Stimulated activated naive B cell treated with anti-CD40 and anti-IgM and Interleukin-4, amounts not matched to agents 10 μg/mL and 1 μg/mL and 100 μg/mL, for 72 hours (primary cell): ENCODE data around the gene PLCB2.

Experiments
- ATAC-seq, 2 donors: fragments of 150-1000 bp; cut with Tn5 transposase; replicated peaks; 2 replicates each; pipeline ENCODE4 v1.10.0; 2021; ENCODE audit warnings: moderate library complexity in 1 of 2
- DNase-seq: peaks from one replicate; pipeline ENCODE4 v3.0.0; 2021
- H3K27ac Mint-ChIP-seq: one replicate; pipeline ENCODE4 v1.8.0; 2022; ENCODE audit warnings: mild to moderate bottlenecking, mixed read lengths
- H3K27me3 Mint-ChIP-seq, 2 donors: one replicate each; pipeline ENCODE4 v1.8.0; 2022; ENCODE audit warnings: mixed read lengths in 2 of 2
- H3K36me3 Mint-ChIP-seq, 2 donors: one replicate each; pipeline ENCODE4 v1.8.0; 2022; ENCODE audit warnings: mixed read lengths in 2 of 2, mild to moderate bottlenecking in 1 of 2
- H3K4me1 Mint-ChIP-seq, 2 donors: one replicate each; pipeline ENCODE4 v1.8.0; 2022; ENCODE audit warnings: mixed read lengths in 2 of 2, mild to moderate bottlenecking in 1 of 2
- H3K4me3 Mint-ChIP-seq, 2 donors: one replicate each; pipeline ENCODE4 v1.8.0; 2022; ENCODE audit warnings: mild to moderate bottlenecking in 2 of 2, mixed read lengths in 2 of 2, moderate library complexity in 1 of 2
- H3K9me3 Mint-ChIP-seq, 2 donors: one replicate each; pipeline ENCODE4 v1.8.0; 2022; ENCODE audit warnings: mixed read lengths in 2 of 2, mild to moderate bottlenecking in 1 of 2

The PLCB2 gene

GRCh38 chr15:40264321-40265153, 43.2 kb downstream of the PLCB2 start:
- Mint-ChIP-seq H3K4me3 (no peak overlapping the region), H3K27ac (no peak overlapping the region), H3K9me3 (no peaks in the 10 kb centered on the region), H3K27me3 (no peaks in the 10 kb centered on the region), H3K36me3 (no peaks in the 10 kb centered on the region), H3K4me1 (no peaks in the 10 kb centered on the region)
- no peak for ATAC-seq
- no peak for DNase-seq

- ATAC-seq (no peak), DNase-seq (no peak)
- Mint-ChIP-seq H3K9me3 (no peaks in the 10 kb centered on the region), H3K27me3 (peaks cover 5 to 6% of the 10 kb centered on the region in 2 donors), H3K27ac (no peak overlapping the region), H3K36me3 (no peaks in the 10 kb centered on the region), H3K4me1 (no peaks in the 10 kb centered on the region), H3K4me3 (no peak overlapping the region)
These were observed 44.5 kb downstream of the PLCB2 start for GRCh38 chr15:40263024-40263754.

GRCh38 chr15:40259021-40259420, 48.7 kb downstream of the PLCB2 start:
- Mint-ChIP-seq H3K27me3 (peaks cover 8 to 18% of the 10 kb centered on the region in 2 donors), H3K36me3 (no peaks in the 10 kb centered on the region), H3K27ac (no peak overlapping the region), H3K4me3 (no peak overlapping the region), H3K9me3 (no peaks in the 10 kb centered on the region), H3K4me1 (no peaks in the 10 kb centered on the region)
- no peak for DNase-seq
- ATAC-seq: no peak

- H3K4me3 Mint-ChIP-seq: no peak overlapping the region
- peaks cover 13 to 23% of the 10 kb centered on the region in 2 donors for H3K27me3 Mint-ChIP-seq
- DNase-seq: no peak
- no peak for ATAC-seq
- no peaks in the 10 kb centered on the region for H3K36me3 Mint-ChIP-seq
- H3K27ac Mint-ChIP-seq: no peak overlapping the region
- H3K9me3 Mint-ChIP-seq: no peaks in the 10 kb centered on the region
- peaks cover 3 to 4% of the 10 kb centered on the region in 2 donors for H3K4me1 Mint-ChIP-seq
These were observed 49.2 kb downstream of the PLCB2 start for GRCh38 chr15:40258544-40258943.

- no peak for DNase-seq
- Mint-ChIP-seq H3K4me3 (no peak overlapping the region), H3K4me1 (peaks cover 8 to 11% of the 10 kb centered on the region in 2 donors), H3K9me3 (no peaks in the 10 kb centered on the region), H3K27ac (no peak overlapping the region), H3K27me3 (peaks cover 20 to 30% of the 10 kb centered on the region in 2 donors), H3K36me3 (no peaks in the 10 kb centered on the region)
- ATAC-seq: no peak
These were observed 49.9 kb downstream of the PLCB2 start for GRCh38 chr15:40257656-40258450.

GRCh38 chr15:40256638-40257235, 51.0 kb downstream of the PLCB2 start:
- DNase-seq: no peak
- Mint-ChIP-seq H3K4me1 (peaks cover 8 to 12% of the 10 kb centered on the region in 2 donors), H3K9me3 (no peaks in the 10 kb centered on the region), H3K4me3 (no peak overlapping the region), H3K36me3 (no peaks in the 10 kb centered on the region), H3K27ac (no peak overlapping the region), H3K27me3 (peaks cover 23 to 37% of the 10 kb centered on the region in 2 donors)
- no peak for ATAC-seq

GRCh38 chr15:40255033-40255432, 52.7 kb downstream of the PLCB2 start:
- no peak for ATAC-seq
- H3K4me1 Mint-ChIP-seq: peaks cover 8 to 12% of the 10 kb centered on the region in 2 donors
- no peak overlapping the region for H3K4me3 Mint-ChIP-seq
- DNase-seq: no peak
- no peaks in the 10 kb centered on the region for H3K9me3 Mint-ChIP-seq
- H3K36me3 Mint-ChIP-seq: no peaks in the 10 kb centered on the region
- peaks cover 35 to 50% of the 10 kb centered on the region in 2 donors for H3K27me3 Mint-ChIP-seq
- H3K27ac Mint-ChIP-seq: peak overlapping the region; percentile 47

- no peak for ATAC-seq
- Mint-ChIP-seq H3K36me3 (no peaks in the 10 kb centered on the region), H3K27me3 (peaks cover 38 to 53% of the 10 kb centered on the region in 2 donors), H3K27ac (no peak overlapping the region), H3K9me3 (no peaks in the 10 kb centered on the region), H3K4me3 (no peak overlapping the region), H3K4me1 (peaks cover 8 to 12% of the 10 kb centered on the region in 2 donors)
- DNase-seq: no peak
These were observed 53.3 kb downstream of the PLCB2 start for GRCh38 chr15:40254452-40254851.

GRCh38 chr15:40253167-40253790, 54.5 kb downstream of the PLCB2 start:
- ATAC-seq: peak; percentile 44 to 50
- Mint-ChIP-seq H3K9me3 (no peaks in the 10 kb centered on the region), H3K27me3 (peaks cover 32 to 49% of the 10 kb centered on the region in 2 donors), H3K27ac (peak overlapping the region; percentile 65), H3K36me3 (no peaks in the 10 kb centered on the region), H3K4me3 (peak overlapping the region; percentile 84 to 89), H3K4me1 (peaks cover 8 to 12% of the 10 kb centered on the region in 2 donors)
- DNase-seq: no peak

GRCh38 chr15:40252438-40253166, 55.1 kb downstream of the PLCB2 start:
- H3K27ac Mint-ChIP-seq: peak overlapping the region; percentile 65
- peak overlapping the region; percentile 84 to 89 for H3K4me3 Mint-ChIP-seq
- H3K9me3 Mint-ChIP-seq: no peaks in the 10 kb centered on the region
- peaks cover 8 to 12% of the 10 kb centered on the region in 2 donors for H3K4me1 Mint-ChIP-seq
- ATAC-seq (peak; percentile 64 to 68), DNase-seq (no peak)
- peaks cover 32 to 44% of the 10 kb centered on the region in 2 donors for H3K27me3 Mint-ChIP-seq
- H3K36me3 Mint-ChIP-seq: no peaks in the 10 kb centered on the region

- Mint-ChIP-seq H3K27me3 (peaks cover 32 to 44% of the 10 kb centered on the region in 2 donors), H3K36me3 (no peaks in the 10 kb centered on the region), H3K4me3 (peak overlapping the region; percentile 13 to 89), H3K9me3 (no peaks in the 10 kb centered on the region), H3K27ac (no peak overlapping the region), H3K4me1 (peaks cover 8 to 12% of the 10 kb centered on the region in 2 donors)
- no peak for DNase-seq
- ATAC-seq: no peak
These were observed 55.6 kb downstream of the PLCB2 start for GRCh38 chr15:40252141-40252437.

- H3K4me1 Mint-ChIP-seq: peaks cover 8 to 12% of the 10 kb centered on the region in 2 donors
- no peak overlapping the region for H3K27ac Mint-ChIP-seq
- no peaks in the 10 kb centered on the region for H3K9me3 Mint-ChIP-seq
- no peak for DNase-seq
- no peak for ATAC-seq
- peak overlapping the region in 1 of 2 donors; percentile 43 for H3K4me3 Mint-ChIP-seq
- no peaks in the 10 kb centered on the region for H3K36me3 Mint-ChIP-seq
- peaks cover 32 to 44% of the 10 kb centered on the region in 2 donors for H3K27me3 Mint-ChIP-seq
These were observed 56.1 kb downstream of the PLCB2 start for GRCh38 chr15:40251486-40252140.
